Prostate gland (tissue), 2 donors: ENCODE results near the gene DNAH3.

ENCODE experiments used
- CTCF ChIP-seq, 4 experiments: fragments of 200-600 bp in 2 of 4; fragments of 450-650 bp in 2 of 4; sonication (generic) in 2 of 4; IDR thresholded peaks; 1 replicate in 3 of 4; 2 replicates in 1 of 4; pipeline ENCODE4 v1.5.1; 2016 to 2019; ENCODE audit warnings: antibody characterized with exemption in 4 of 4, mild to moderate bottlenecking in 2 of 4, moderate library complexity in 2 of 4
- POLR2A ChIP-seq: fragments of 450-650 bp; IDR thresholded peaks from one replicate; pipeline ENCODE4 v1.6.1; 2016; ENCODE audit warnings: antibody characterized with exemption, mild to moderate bottlenecking

GRCh38 chr16:21075252-21075651 is 75.4 kb downstream of the DNAH3 start:
- TF ChIP-seq CTCF (IDR thresholded peaks at IDR 0.05) (no peak), POLR2A (no peak)
